IMR-90 (cell line): ENCODE data around the gene GPR33. TPM values are rescaled to one million over a fixed set of nuclear protein-coding genes. Genes with fewer than 3 reads are reported as not detected.

ENCODE experiments used
- ATAC-seq: fragments of 200-7000 bp; cut with Tn5 transposase; 2 replicates; pipeline ENCODE4 v1.9.1; 2020; ENCODE audit warnings: low read depth, mild to moderate bottlenecking, moderate library complexity
- BruUV-seq: library from RNA; stranded (reverse); fragments of 400-500 nt; replicated peaks from 2 replicates; lab custom pipeline; 2021; lab: Mats Ljungman, UMichigan
- CTCF ChIA-PET: fragments of 300-600 bp; formaldehyde crosslinking; extraction: SDS; loops from one replicate; lab custom pipeline; 2021; ENCODE audit warnings: antibody characterized with exemption; lab: Yijun Ruan, JAX
- POLR2A ChIA-PET: fragments of 300-600 bp; sonication (Branson Sonifier 250); formaldehyde crosslinking; loops from one replicate; lab custom pipeline; 2022; ENCODE audit warnings: antibody characterized with exemption; ENCODE audit not compliant: unreplicated experiment; lab: Charles Lee
- DNase-seq: peaks from one replicate; pipeline ENCODE4 v3.0.0; 2013
- H2AFZ ChIP-seq: replicated peaks from 2 replicates; pipeline ENCODE3; 2013; ENCODE audit warnings: low read length, mild to moderate bottlenecking; ENCODE audit not compliant: poor library complexity
- H2AK5ac ChIP-seq: 2 replicates; pipeline ENCODE4 v1.6.1; 2013; ENCODE audit warnings: low read depth, low read length, inconsistent platforms
- H2AK9ac ChIP-seq: replicated peaks from 2 replicates; pipeline ENCODE3; 2013; ENCODE audit warnings: mild to moderate bottlenecking, low read depth, low read length, moderate library complexity; ENCODE audit not compliant: poor library complexity
- H2BK120ac ChIP-seq: 2 replicates; pipeline ENCODE4 v1.6.1; 2013; ENCODE audit warnings: low read depth, low read length, inconsistent platforms
- H2BK15ac ChIP-seq: 3 replicates; pipeline ENCODE4 v1.6.1; 2013; ENCODE audit warnings: low read depth, low read length, inconsistent platforms
- H2BK20ac ChIP-seq: 2 replicates; pipeline ENCODE4 v1.6.1; 2013; ENCODE audit warnings: low read depth, mild to moderate bottlenecking, inconsistent platforms, low read length, moderate library complexity
- H2BK5ac ChIP-seq: 2 replicates; pipeline ENCODE4 v1.6.1; 2013; ENCODE audit warnings: mild to moderate bottlenecking, low read depth, low read length, inconsistent platforms; ENCODE audit not compliant: poor library complexity, severe bottlenecking
- H3K14ac ChIP-seq: replicated peaks from 2 replicates; pipeline ENCODE4 v1.6.1; 2013; ENCODE audit warnings: low read depth, low read length, inconsistent platforms
- H3K18ac ChIP-seq: 2 replicates; pipeline ENCODE4 v1.6.1; 2013; ENCODE audit warnings: low read depth, low read length, control low read depth
- H3K23ac ChIP-seq: 2 replicates; pipeline ENCODE4 v1.6.1; 2013; ENCODE audit warnings: low read depth, low read length, inconsistent platforms
- H3K27ac ChIP-seq: 2 replicates; pipeline ENCODE4 v1.5.1; 2013; ENCODE audit warnings: mild to moderate bottlenecking, control low read depth, low read length; ENCODE audit not compliant: insufficient read depth
- H3K27me3 ChIP-seq: 2 replicates; pipeline ENCODE4 v1.6.1; 2013; ENCODE audit warnings: low read length; ENCODE audit not compliant: control insufficient read depth, insufficient read depth
- H3K36me3 ChIP-seq: 2 replicates; pipeline ENCODE4 v1.6.1; 2013; ENCODE audit warnings: low read length, mixed read lengths; ENCODE audit not compliant: control insufficient read depth, insufficient read depth
- H3K4ac ChIP-seq: 2 replicates; pipeline ENCODE4 v1.6.1; 2013; ENCODE audit warnings: low read depth, low read length, inconsistent platforms
- H3K4me1 ChIP-seq: 2 replicates; pipeline ENCODE4 v1.6.1; 2013; ENCODE audit warnings: low read length, mixed read lengths; ENCODE audit not compliant: control insufficient read depth, insufficient read depth
- H3K4me2 ChIP-seq: 2 replicates; pipeline ENCODE4 v1.6.1; 2013; ENCODE audit warnings: low read depth, mild to moderate bottlenecking, control low read depth, low read length, moderate library complexity
- H3K4me3 ChIP-seq: 2 replicates; pipeline ENCODE4 v1.5.1; 2013; ENCODE audit warnings: low read depth, mild to moderate bottlenecking, control low read depth, low read length, moderate library complexity; ENCODE audit not compliant: insufficient read depth
- H3K56ac ChIP-seq: 2 replicates; pipeline ENCODE4 v1.6.1; 2013; ENCODE audit warnings: low read length, inconsistent platforms; ENCODE audit not compliant: insufficient read depth; ENCODE audit errors: extremely low read depth
- H3K79me1 ChIP-seq, 2 experiments: 2 replicates each; pipeline ENCODE4 v1.6.1; 2013; ENCODE audit warnings: low read length in 2 of 2, inconsistent platforms in 1 of 2, low read depth in 1 of 2
- H3K9ac ChIP-seq: 2 replicates; pipeline ENCODE4 v1.6.1; 2013; ENCODE audit warnings: low read depth, low read length, control low read depth
- H3K9me1 ChIP-seq: 2 replicates; pipeline ENCODE4 v1.6.1; 2013; ENCODE audit warnings: low read length, inconsistent platforms; ENCODE audit not compliant: insufficient read depth
- H3K9me3 ChIP-seq: 2 replicates; pipeline ENCODE4 v1.6.1; 2013; ENCODE audit warnings: low read length; ENCODE audit not compliant: control insufficient read depth, insufficient read depth
- H4K20me1 ChIP-seq: 2 replicates; pipeline ENCODE4 v1.6.1; 2013; ENCODE audit warnings: low read length, inconsistent platforms; ENCODE audit not compliant: insufficient read depth
- H4K5ac ChIP-seq: 2 replicates; pipeline ENCODE4 v1.6.1; 2013; ENCODE audit warnings: mild to moderate bottlenecking, low read depth, low read length, control low read depth
- H4K8ac ChIP-seq, 2 experiments: 2 replicates each; pipeline ENCODE4 v1.6.1; 2013; ENCODE audit warnings: low read depth in 2 of 2, low read length in 2 of 2, control low read depth in 1 of 2, inconsistent platforms in 1 of 2
- H4K91ac ChIP-seq: 2 replicates; pipeline ENCODE4 v1.6.1; 2013; ENCODE audit warnings: low read depth, low read length, inconsistent platforms; ENCODE audit not compliant: insufficient read depth
- BHLHE40 ChIP-seq: fragments of 150-350 bp; IDR thresholded peaks from 2 replicates; pipeline ENCODE4 v1.6.1; 2016; ENCODE audit warnings: mild to moderate bottlenecking, low read depth, low read length
- CEBPB ChIP-seq: IDR thresholded peaks from 2 replicates; pipeline ENCODE4 v1.6.1; 2012; ENCODE audit warnings: low read depth, low read length, improper control_type of control experiment
- CHD1 ChIP-seq: IDR thresholded peaks from 2 replicates; pipeline ENCODE4 v1.6.1; 2012; ENCODE audit warnings: low read depth, low read length, improper control_type of control experiment
- FOS ChIP-seq: fragments of 150-350 bp; IDR thresholded peaks from 2 replicates; pipeline ENCODE4 v1.6.1; 2016; ENCODE audit warnings: low read depth, low read length
- MAFK ChIP-seq: IDR thresholded peaks from 2 replicates; pipeline ENCODE4 v1.6.1; 2012; ENCODE audit warnings: low read depth, low read length, improper control_type of control experiment
- MAZ ChIP-seq: IDR thresholded peaks from 2 replicates; pipeline ENCODE4 v1.6.1; 2012; ENCODE audit warnings: low read depth, mild to moderate bottlenecking, low read length, improper control_type of control experiment, moderate library complexity, borderline replicate concordance
- MXI1 ChIP-seq: IDR thresholded peaks from 2 replicates; pipeline ENCODE4 v1.6.1; 2012; ENCODE audit warnings: low read depth, mild to moderate bottlenecking, low read length, moderate library complexity, borderline replicate concordance
- NFE2L2 ChIP-seq: fragments of 150-350 bp; IDR thresholded peaks from 2 replicates; pipeline ENCODE4 v1.6.1; 2016; ENCODE audit warnings: low read depth, mild to moderate bottlenecking, low read length
- POLR2A ChIP-seq: IDR thresholded peaks from 2 replicates; pipeline ENCODE4 v1.6.1; 2012; ENCODE audit warnings: mild to moderate bottlenecking, low read depth, low read length
- RAD21 ChIP-seq: IDR thresholded peaks from 2 replicates; pipeline ENCODE4 v1.6.1; 2012; ENCODE audit warnings: low read length, improper control_type of control experiment
- RCOR1 ChIP-seq: IDR thresholded peaks from 2 replicates; pipeline ENCODE4 v1.6.1; 2012; ENCODE audit warnings: mild to moderate bottlenecking, low read length, improper control_type of control experiment; ENCODE audit not compliant: insufficient replicate concordance
- RFX5 ChIP-seq: IDR thresholded peaks from 2 replicates; pipeline ENCODE4 v1.8.0; 2012; ENCODE audit warnings: low read depth, mild to moderate bottlenecking, low read length, moderate library complexity
- SMC3 ChIP-seq: fragments of 150-350 bp; IDR thresholded peaks from 2 replicates; pipeline ENCODE4 v1.6.1; 2016; ENCODE audit warnings: low read depth, mild to moderate bottlenecking, antibody characterized with exemption, low read length, moderate library complexity
- WGBS, 2 experiments: methylation state at CpG; one replicate each; pipeline versions ENCODE4 v1.1.5 to v1.1.7; 2013; ENCODE audit warnings: missing lambda C conversion rate in 2 of 2; ENCODE audit not compliant: insufficient read length in 1 of 2; ENCODE audit errors: extremely low coverage in 2 of 2; 5-methylcytosine and 5-hydroxymethylcytosine counted together
- dilution Hi-C: fragments of 300-500 bp; cut with HindIII; formaldehyde crosslinking; loops from one replicate; pipeline ENCODE4 v1.14.3; 2018; ENCODE audit warnings: low sequenced_read_pairs; ENCODE audit not compliant: unreplicated experiment
- in situ Hi-C: fragments of 300-500 bp; cut with MboI; formaldehyde crosslinking; loops from 3 replicates; pipeline ENCODE4 v1.14.3; 2019; ENCODE audit warnings: low sequenced_read_pairs, inconsistent platforms, mixed read lengths
- intact Hi-C: fragments of 100-400 bp; cut with micrococcal nuclease; formaldehyde crosslinking; loops from 2 replicates; pipeline ENCODE4 v1.10.0; 2022
- polyA plus RNA-seq, 3 experiments: library from polyadenylated mRNA; depleted of rRNA; stranded (reverse); fragments of >200 nt; gene quantifications; 2 replicates each; pipeline ENCODE4 v1.2.3, GENCODE V29; 2012; ENCODE audit warnings: low replicate concordance in 1 of 3
- total RNA-seq: library from RNA; depleted of rRNA; stranded (reverse); fragments of >200 nt; gene quantifications from 2 replicates; pipeline ENCODE4 v1.2.3, GENCODE V29; 2012
- TF ChIP-seq, protein P1 (sequence below): fragments of 150-350 bp; IDR thresholded peaks from 2 replicates; pipeline ENCODE4 v1.6.1; 2017; ENCODE audit warnings: mild to moderate bottlenecking, antibody characterized with exemption, low read length, low read depth
- TF ChIP-seq, protein P2 (sequence below): conservative IDR thresholded peaks from 2 replicates; pipeline ENCODE4 v1.5.1; 2012; ENCODE audit warnings: mild to moderate bottlenecking, low read depth, low read length, improper control_type of control experiment

The GPR33 gene
- total and polyA plus RNA-seq, 2 of the 4 experiments (the other 2 are of a cell fraction) = not detected

DNA sequence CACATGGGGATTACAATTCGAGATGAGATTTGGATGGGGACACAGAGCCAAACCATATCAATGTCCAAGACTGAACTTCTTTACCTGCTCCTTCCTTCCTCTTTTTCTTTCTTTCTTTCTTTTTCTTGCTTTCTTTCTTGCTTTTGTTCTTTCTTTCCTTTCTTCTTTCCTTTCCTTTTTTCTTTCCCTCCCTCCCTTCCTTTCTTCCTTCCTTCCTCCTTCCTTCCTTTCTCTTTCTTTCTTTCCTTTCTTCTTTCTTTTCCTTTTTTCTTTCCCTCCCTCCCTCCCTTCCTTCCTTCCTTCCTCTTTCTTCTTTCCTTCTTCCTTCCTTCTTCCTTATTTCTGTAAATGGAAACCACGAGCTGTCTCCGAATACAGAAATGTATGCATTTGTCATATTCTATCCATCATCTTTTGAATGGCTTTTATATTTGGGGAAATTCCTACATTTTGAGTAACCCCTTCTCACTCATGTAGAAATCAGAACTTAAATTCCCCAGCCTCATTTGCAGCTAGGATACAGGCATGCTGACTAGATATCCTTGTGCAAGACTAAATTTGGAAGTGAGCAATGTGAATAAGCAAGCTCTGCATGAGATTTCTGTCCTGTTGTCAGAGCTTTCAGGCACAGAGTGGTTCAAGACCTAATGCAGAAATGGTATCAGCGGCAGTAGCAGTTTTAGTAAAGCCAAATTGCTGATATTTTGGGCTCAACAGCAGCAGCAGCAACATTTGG is 11.5 kb downstream of the GPR33 start:
- ATAC-seq = no peak
- Histone ChIP-seq H3K56ac (no peak overlapping the region), H3K4me1 (no peaks in the 10 kb centered on the region), H2AK5ac (no peak overlapping the region), H4K8ac (no peak overlapping the region), H4K5ac (no peak overlapping the region), H3K9ac (no peak overlapping the region), H2BK120ac (no peak overlapping the region), H3K23ac (no peak overlapping the region), H3K14ac (no peak overlapping the region), H3K18ac (no peak overlapping the region), H4K91ac (no peak overlapping the region), H2BK20ac (no peak overlapping the region), H3K4me3 (no peak overlapping the region), H3K4ac (no peak overlapping the region), H2AK9ac (no peak overlapping the region), H3K79me1 (no peaks in the 10 kb centered on the region), H3K9me1 (no peaks in the 10 kb centered on the region), H4K20me1 (no peaks in the 10 kb centered on the region), H3K4me2 (no peak overlapping the region), H2BK15ac (no peak overlapping the region), H2BK5ac (no peak overlapping the region), H3K27me3 (peaks cover 8% of the 10 kb centered on the region; the same call in 1 of the 2 replicates), H2AFZ (no peak overlapping the region), H3K27ac (no peak overlapping the region), H3K9me3 (no peaks in the 10 kb centered on the region), H3K36me3 (no peaks in the 10 kb centered on the region)
- ChIA-PET CTCF (no interaction called here), POLR2A (no interaction called here)
- WGBS, 2 experiments = 48% methylated on average over 2 of the region's 4 CpGs; no CpG with 5 or more reads in 1 of the 2 experiments
- dilution Hi-C loops = no loop called here
- TF ChIP-seq BHLHE40 (no peak), MXI1 (no peak), CEBPB (no peak), CHD1 (no peak), MAZ (no peak), RCOR1 (no peak), SMC3 (no peak), RAD21 (no peak), FOS (no peak), NFE2L2 (no peak), RFX5 (no peak), POLR2A (no peak), MAFK (no peak)
- TF ChIP-seq, protein P1, sequence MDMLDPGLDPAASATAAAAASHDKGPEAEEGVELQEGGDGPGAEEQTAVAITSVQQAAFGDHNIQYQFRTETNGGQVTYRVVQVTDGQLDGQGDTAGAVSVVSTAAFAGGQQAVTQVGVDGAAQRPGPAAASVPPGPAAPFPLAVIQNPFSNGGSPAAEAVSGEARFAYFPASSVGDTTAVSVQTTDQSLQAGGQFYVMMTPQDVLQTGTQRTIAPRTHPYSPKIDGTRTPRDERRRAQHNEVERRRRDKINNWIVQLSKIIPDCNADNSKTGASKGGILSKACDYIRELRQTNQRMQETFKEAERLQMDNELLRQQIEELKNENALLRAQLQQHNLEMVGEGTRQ = no peak
- TF ChIP-seq, protein P2, sequence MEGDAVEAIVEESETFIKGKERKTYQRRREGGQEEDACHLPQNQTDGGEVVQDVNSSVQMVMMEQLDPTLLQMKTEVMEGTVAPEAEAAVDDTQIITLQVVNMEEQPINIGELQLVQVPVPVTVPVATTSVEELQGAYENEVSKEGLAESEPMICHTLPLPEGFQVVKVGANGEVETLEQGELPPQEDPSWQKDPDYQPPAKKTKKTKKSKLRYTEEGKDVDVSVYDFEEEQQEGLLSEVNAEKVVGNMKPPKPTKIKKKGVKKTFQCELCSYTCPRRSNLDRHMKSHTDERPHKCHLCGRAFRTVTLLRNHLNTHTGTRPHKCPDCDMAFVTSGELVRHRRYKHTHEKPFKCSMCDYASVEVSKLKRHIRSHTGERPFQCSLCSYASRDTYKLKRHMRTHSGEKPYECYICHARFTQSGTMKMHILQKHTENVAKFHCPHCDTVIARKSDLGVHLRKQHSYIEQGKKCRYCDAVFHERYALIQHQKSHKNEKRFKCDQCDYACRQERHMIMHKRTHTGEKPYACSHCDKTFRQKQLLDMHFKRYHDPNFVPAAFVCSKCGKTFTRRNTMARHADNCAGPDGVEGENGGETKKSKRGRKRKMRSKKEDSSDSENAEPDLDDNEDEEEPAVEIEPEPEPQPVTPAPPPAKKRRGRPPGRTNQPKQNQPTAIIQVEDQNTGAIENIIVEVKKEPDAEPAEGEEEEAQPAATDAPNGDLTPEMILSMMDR = no peak
- intact Hi-C loops = no loop called here
- in situ Hi-C loops = no loop called here
- DNase-seq = no peak
- no TSS peak for BruUV-seq
